Loucy (cell line): ENCODE measurements around the gene MAP1S.

ENCODE experiments used
- EZH2phosphoT487 ChIP-seq: fragments of 200-600 bp; IDR thresholded peaks from 2 replicates; pipeline ENCODE4 v1.6.1; 2018; ENCODE audit warnings: antibody characterized with exemption, mild to moderate bottlenecking, moderate library complexity, borderline replicate concordance
- TF ChIP-seq, protein P1 (sequence below): fragments of 200-600 bp; sonication (generic); conservative IDR thresholded peaks from 2 replicates; pipeline ENCODE4 v1.5.1; 2014; ENCODE audit warnings: mild to moderate bottlenecking, antibody characterized with exemption, low read length

DNA sequence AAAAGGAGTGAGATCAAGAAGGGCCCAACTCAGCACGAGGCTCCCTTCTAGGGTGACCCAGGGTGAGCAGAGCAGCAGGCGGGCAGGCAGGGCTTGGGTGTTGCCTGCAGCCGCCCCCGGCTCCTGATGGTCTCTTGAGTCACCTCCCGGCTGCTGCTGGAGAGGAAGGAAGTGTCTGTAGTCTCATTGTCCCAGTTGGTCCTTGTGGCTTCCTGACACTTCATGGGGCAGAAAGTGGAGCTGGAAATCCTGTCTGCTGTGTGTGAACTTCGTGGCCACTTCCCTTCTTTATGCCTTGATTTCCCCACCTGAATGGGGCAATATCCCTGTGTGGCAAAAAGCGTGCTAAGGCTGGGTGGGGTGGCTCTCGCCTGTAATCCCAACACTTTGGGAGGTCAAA, 2.5 kb downstream of the MAP1S start:
- TF ChIP-seq EZH2phosphoT487, result no peak
- TF ChIP-seq, protein P1, sequence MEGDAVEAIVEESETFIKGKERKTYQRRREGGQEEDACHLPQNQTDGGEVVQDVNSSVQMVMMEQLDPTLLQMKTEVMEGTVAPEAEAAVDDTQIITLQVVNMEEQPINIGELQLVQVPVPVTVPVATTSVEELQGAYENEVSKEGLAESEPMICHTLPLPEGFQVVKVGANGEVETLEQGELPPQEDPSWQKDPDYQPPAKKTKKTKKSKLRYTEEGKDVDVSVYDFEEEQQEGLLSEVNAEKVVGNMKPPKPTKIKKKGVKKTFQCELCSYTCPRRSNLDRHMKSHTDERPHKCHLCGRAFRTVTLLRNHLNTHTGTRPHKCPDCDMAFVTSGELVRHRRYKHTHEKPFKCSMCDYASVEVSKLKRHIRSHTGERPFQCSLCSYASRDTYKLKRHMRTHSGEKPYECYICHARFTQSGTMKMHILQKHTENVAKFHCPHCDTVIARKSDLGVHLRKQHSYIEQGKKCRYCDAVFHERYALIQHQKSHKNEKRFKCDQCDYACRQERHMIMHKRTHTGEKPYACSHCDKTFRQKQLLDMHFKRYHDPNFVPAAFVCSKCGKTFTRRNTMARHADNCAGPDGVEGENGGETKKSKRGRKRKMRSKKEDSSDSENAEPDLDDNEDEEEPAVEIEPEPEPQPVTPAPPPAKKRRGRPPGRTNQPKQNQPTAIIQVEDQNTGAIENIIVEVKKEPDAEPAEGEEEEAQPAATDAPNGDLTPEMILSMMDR, result no peak
